ENCODE data around the gene FBXW8.

Gene FBXW8

DNA sequence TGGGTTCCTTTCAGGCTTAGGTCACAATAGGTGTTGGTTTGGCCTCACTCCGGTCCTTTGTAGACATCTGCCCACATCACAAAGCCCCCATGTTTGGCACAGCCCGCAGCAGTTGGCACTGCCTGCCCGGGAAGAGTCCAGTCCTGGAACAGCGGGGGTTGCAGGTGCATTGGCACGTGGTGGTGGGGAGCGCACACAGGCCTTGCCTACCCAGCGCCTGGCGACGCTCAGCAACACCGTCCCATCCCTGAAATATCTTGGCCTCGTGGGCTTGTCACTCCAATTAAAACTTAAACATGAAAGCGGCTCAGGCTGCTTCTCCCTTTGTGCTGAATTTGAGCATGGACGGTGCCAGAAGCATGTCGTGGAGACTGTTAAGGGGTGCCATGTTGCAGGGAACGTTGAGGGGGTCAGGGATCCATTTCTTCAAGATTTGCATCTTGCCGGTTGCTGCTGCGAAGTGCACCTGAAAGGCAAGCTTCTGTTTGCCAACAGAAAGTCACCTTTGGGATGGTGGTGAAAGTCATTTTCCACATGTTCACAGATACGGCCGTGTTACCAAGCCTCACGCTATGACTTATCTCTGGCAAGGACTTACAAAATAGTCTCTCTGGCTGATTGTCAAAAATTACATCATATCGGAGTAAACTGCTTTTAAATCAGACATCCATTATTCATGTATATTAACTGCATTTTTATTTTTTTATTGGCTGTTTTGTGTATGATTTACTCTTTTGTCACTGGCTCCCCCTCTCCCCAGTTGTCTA lies 91.5 kb downstream of the FBXW8 start:
- DNase-seq, result no peak

DNA sequence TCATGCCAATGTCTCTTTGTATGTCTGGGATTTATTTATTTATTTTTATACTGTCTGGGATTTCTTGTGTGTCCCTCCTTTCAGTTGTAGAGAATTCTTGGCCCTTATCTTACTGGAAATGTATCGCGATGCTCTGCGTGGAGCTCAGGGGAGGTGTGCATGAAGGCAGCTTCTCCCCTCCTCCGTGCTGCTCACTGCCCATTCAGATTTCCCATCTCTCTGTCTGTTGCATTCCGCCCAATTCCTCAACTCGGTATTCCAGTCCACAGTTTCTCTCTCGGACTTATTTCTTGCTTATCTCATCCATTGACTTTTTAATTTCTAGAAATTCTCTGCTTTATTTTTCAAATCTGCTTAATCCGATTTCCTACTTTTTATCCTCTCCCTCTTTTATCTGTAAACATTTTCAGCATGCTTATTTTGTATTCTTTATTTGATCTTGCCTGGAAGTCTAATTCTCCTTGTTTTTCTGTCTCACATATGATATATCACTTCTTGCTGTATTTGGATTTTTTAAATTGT lies 93.2 kb downstream of the FBXW8 start:
- no peak for DNase-seq

DNA sequence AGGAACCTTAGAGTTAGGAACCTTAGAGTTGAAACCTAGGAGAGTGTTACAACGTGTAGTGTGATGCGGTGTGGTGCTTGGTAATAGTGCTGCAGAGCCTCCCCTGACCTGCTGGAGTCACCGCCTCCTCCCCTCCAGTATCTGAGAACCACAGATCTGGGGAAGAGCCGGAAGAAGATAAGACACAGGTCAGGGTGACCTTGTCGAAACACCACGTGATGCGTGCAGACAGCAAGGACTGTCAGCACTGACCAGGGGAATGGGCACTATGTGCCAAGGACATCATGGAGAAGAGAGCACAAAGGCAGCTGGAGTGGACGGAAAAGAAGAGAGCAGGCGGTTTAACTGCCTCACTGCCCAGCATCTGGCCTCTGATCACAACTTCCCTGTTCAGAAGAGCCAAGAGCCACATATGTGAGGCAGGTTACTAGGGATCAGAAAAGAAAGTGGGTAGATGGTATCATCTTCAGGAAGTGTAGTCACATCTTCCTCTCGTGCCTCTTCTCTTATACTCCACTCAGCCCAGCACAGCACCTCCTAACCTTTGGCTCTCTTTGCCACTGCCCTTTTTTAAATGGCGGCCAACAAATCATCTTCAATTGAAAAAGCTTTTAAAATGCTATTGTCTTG lies 94.8 kb downstream of the FBXW8 start:
- DNase-seq, result no peak

DNA sequence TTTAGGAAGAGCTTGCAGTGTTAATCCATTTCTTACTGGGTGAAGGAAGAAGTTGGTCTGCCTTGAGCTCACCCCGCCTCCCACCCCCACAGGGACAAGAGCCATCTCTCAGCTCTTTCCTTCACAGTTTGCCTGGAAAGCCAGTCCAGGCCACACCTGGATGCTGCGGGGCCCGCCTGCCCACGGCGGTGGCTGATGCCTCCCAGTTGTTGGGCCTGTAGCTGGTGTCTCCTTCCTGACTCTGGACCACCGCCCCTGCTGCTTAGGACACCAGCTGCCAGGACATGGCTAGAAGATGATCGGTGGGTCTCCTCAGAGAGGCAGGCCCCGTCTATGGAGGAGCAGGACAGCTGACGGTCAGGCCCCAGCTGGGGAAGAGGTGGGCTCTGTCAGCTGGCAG lies 95.6 kb downstream of the FBXW8 start:
- DNase-seq, result no peak

DNA sequence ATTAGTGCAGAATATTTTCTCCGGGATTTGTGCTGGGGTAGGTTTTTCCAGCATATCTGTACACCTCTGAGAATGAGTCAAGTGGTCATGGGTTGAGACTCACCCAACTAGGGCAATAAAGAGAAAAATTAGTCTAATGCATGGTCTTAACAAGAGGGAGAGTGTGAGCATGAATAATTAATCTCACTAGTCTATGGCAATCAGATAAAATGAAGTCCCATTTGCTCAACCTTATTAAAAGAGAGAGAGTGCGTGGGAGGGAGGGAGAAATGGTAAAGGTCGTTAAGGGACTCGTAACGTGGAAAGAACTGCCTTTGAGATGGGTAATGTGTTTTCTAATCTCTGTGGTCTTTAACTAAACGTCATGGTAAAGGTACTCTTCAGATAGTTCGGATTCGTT lies 96.8 kb downstream of the FBXW8 start:
- DNase-seq, result no peak

- DNase-seq, result no peak
Observed at GRCh38 chr12:117009759-117010158, 99.0 kb downstream of the FBXW8 start.

- DNase-seq, result no peak
Observed at GRCh38 chr12:117010693-117011451, 100.1 kb downstream of the FBXW8 start.

DNA sequence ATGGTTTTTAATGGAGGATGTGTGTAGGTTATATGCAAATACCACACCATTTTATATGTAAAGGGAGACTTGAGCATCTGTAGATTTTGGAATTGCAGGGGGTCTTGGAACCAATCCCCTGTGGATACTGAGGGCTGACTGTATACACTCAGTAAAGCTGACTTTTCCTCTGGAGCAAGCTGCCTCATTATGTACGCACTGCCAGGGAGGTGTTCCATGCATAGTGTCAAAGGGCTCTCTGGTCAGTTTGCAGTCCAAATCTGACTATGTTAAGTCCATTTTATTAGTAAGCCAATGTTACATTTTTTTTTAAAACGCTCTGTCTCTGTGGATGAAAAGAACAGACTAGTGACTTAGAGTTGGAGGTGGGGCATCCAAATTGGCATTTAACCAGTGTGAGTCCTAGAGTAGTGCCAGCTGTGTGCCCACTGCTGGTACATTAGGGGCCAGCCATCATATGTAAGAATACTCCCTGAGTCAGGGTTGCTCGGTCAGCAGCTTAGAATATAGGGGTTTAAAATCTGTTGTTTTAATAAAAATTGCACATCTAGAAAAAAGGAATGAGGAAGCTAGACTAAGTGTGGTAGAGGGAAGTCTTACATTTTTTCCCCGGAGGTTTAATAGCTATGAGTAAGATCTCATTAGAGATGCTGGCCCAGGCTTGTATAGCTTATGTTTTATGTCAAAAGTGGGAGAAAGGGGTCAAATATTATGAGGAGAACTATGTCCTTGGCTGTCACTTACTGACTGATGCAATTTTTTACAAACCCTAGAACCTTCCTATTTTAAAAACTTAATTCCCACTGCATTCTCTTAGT lies 101.4 kb downstream of the FBXW8 start:
- no peak for DNase-seq

DNA sequence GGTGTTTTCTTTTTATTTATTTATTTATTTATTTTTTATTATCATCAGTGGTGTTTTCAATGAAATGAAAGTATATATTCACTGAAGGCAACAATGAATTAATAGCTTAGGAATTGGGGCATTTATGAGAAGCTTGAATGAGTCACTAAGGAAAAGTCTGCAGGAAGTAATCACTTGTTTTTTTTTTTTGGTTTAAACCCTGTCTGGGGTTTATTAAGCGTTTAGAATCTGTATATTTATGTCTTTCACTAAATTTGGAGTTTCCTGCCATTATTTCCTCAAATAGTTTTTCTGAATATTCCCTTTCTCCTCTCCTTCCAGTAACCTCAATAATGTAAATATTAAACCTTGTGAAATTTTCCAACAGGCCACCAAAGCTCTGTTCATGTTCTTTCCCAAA lies 103.0 kb downstream of the FBXW8 start:
- DNase-seq, result no peak

- DNase-seq, result no peak
Observed at GRCh38 chr12:117014342-117014887, 103.7 kb downstream of the FBXW8 start.

DNA sequence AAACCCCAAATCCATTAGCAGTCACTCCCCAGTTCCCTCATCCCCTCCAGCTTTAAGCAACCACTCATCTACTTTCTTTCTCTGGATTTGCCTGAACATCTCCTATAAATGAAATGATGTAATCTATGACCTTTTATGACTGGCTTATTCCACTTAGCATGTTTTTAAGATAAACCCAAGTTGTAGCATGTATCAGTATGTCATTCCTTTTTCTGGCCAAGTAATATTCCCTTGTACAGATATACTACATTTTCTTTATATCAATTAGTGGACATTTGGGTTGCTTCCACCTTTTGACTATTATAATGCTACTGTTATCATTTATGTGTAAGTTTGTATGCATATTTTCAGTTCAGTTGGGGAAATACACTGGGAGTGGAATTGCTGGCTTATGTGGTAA lies 105.1 kb downstream of the FBXW8 start:
- DNase-seq, result no peak

DNA sequence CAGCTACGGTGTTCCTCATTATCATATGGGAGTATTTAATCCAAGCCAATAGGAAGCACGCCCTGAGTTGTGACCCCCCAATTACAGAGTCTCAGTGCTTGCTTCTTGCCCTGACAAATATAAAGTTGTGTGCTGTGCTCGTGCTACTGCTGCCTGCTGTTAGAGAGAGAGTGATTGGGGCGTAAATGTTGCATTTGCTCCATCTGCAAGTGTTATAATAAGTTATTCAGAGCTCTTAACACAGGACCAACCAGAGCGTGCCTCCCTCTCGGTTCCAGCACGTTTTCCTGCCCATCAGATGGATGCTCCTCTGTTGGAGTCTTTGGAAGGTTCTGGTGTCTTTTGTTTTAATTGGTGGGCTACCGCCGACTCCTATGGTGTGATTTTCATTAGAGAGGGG lies 107.1 kb downstream of the FBXW8 start:
- no peak for DNase-seq

- no peak for DNase-seq
Observed at GRCh38 chr12:117018276-117018675, 107.5 kb downstream of the FBXW8 start.

DNA sequence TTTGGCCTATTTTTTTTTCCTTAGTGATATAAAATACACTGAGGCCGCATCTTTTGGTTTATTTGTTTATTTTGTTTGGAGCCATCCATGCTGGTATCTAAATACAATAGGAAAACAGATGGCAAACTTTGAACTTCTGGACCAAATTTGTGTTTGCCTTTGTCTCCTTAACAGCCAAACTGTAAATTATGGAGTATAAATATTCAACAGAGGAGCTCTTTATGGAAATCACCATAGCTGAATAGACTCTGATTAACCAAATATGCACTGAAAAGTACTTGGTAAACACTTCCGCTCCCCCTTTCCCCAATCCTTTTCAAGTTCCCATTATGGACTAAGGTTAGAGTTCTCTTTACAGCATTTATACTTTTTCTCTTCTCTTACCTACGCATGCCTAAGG lies 107.9 kb downstream of the FBXW8 start:
- DNase-seq, result no peak

GRCh38 chr12:117019866-117020265 lies 109.1 kb downstream of the FBXW8 start:
- DNase-seq, result no peak

DNA sequence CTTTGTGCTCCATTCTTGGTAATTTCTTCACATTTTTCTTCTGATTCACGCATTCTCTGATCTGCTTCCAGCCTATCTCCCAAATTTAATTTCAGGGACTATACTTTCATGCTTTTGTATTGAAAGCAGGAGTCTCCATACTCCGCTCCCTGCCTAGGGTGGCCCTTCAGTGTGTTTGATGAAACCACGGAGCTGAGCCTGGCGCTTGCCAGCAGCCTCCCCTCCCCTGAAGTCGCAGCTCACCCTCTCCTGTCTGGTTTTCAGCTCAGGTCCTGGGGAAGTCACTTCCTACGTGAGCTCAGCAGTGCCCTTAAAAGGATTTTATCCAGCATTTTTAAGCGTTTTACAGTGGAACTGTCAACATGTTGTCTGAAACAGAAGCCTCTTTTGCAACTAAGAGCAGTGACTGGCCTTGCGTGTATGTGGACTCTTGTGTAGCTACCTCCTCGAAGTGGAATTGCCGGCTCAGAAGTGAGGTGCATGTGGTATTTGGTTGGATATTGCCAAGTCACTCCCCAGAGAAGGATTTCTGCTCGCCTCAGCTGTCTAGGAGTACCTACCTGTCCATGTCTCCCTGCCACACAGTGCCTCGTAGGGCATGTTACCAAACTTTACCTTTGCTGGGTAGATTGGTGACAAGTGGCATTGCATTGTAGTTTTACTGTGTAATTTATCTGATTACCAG lies 109.9 kb downstream of the FBXW8 start:
- DNase-seq, result no peak

DNA sequence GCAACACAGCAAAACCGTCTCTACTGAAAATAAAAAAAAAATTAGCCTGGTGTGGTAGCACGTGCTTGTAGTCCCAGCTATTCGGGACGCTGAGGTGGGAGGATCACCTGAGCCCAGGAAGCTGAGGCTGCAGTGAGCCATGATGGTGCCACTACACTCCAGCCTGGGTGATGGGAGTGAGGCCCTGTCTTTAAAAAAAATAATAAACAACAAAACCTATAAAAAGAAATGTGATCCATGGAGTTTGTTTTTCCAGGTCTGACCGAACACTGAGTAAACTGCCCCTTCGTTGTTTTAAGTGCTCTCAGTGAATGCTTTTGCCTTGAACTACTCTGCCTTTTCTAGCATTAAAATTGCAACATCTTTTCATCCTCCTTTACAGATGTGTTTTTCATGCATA lies 111.7 kb downstream of the FBXW8 start:
- DNase-seq, result no peak

- no peak for DNase-seq
Observed at GRCh38 chr12:117023998-117024960, 113.5 kb downstream of the FBXW8 start.

GRCh38 chr12:117024961-117025480 lies 114.3 kb downstream of the FBXW8 start:
- DNase-seq, result no peak

- peak; percentile 62 to 71 for DNase-seq
Observed at GRCh38 chr12:117025481-117026151, 114.9 kb downstream of the FBXW8 start.
